ENCODE results near the gene PRR3. TPM values are rescaled to one million over a fixed set of nuclear protein-coding genes. Genes with fewer than 3 reads are reported as not detected.

PRR3 gene
- polyA plus RNA-seq, 1 donor from 2014 or later, result 13.0 TPM

DNA sequence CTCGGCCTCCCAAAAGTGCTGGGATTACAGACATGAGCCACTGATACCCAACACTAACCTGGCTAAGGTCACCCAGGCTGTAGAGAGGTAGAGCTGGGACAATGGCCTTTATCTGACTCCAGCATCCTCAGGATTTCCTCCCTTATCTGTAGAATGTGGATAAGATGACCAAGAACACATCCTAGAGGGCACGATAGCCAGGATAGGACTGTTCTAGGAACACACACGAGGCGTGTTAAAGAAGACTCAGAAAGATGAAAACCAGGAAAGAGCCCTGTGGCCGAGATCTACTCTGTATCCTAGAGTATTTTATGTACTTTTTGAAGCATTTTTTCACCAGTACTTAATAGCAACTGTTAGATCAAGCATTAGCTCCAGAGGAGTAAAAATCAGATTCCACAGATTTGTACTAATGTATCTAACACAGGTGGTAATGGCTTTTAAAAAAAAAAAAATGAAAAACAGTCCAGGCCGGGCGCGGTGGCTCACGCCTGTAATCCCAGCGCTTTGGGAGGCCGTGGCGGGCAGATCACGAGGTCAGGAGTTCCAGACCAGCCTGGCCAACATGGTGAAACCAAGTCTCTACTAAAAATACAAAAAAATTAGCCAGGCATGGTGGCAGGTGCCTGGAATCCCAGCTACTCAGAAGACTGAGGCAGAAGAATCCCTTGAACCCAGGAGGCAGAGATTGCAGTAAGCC is 42.7 kb downstream of the PRR3 start:
- Histone ChIP-seq H4K20me1 (ENCODE audit: insufficient read depth) (peaks cover 4% of the 10 kb centered on the region), H3K4me3 (ENCODE audit: low read length) (no peak overlapping the region), H3K9me3 (ENCODE audit: low read length) (no peaks in the 10 kb centered on the region), H3K36me3 (ENCODE audit: insufficient read depth, low read length) (peaks cover 9% of the 10 kb centered on the region), H3K79me2 (replicated peaks; ENCODE audit: insufficient read depth, low read length) (no peaks in the 10 kb centered on the region), H2AFZ (ENCODE audit: low read depth, low read length) (no peak overlapping the region), H3K27ac (ENCODE audit: low read length) (no peak overlapping the region), H3K9ac (ENCODE audit: low read length) (no peak overlapping the region), H3F3A (ENCODE audit: insufficient read depth, low read length, poor library complexity, severe bottlenecking) (no peaks in the 10 kb centered on the region), H3K4me2 (ENCODE audit: low read length) (no peak overlapping the region), H3K9me2 (ENCODE audit: insufficient read depth, low read length) (no peaks in the 10 kb centered on the region), H3K27me3 (ENCODE audit: insufficient read depth, low read depth, low read length) (no peaks in the 10 kb centered on the region)
- TF ChIP-seq TAF1 (IDR thresholded peaks at IDR 0.05; ENCODE audit: low read depth), result no peak
- TF ChIP-seq, protein P1, sequence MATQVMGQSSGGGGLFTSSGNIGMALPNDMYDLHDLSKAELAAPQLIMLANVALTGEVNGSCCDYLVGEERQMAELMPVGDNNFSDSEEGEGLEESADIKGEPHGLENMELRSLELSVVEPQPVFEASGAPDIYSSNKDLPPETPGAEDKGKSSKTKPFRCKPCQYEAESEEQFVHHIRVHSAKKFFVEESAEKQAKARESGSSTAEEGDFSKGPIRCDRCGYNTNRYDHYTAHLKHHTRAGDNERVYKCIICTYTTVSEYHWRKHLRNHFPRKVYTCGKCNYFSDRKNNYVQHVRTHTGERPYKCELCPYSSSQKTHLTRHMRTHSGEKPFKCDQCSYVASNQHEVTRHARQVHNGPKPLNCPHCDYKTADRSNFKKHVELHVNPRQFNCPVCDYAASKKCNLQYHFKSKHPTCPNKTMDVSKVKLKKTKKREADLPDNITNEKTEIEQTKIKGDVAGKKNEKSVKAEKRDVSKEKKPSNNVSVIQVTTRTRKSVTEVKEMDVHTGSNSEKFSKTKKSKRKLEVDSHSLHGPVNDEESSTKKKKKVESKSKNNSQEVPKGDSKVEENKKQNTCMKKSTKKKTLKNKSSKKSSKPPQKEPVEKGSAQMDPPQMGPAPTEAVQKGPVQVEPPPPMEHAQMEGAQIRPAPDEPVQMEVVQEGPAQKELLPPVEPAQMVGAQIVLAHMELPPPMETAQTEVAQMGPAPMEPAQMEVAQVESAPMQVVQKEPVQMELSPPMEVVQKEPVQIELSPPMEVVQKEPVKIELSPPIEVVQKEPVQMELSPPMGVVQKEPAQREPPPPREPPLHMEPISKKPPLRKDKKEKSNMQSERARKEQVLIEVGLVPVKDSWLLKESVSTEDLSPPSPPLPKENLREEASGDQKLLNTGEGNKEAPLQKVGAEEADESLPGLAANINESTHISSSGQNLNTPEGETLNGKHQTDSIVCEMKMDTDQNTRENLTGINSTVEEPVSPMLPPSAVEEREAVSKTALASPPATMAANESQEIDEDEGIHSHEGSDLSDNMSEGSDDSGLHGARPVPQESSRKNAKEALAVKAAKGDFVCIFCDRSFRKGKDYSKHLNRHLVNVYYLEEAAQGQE (IDR thresholded peaks at IDR 0.05; ENCODE audit: borderline replicate concordance), result no peak
- no peak for TF ChIP-seq EZH2 (IDR thresholded peaks at IDR 0.05; ENCODE audit: borderline replicate concordance, insufficient read depth, low read length, poor library complexity, severe bottlenecking)
- TF ChIP-seq POLR2AphosphoS5 (IDR thresholded peaks at IDR 0.05), result no peak
- TF ChIP-seq SMC3 (conservative IDR thresholded peaks at IDR 0.05; ENCODE audit: poor library complexity), result no peak
- TF ChIP-seq MXI1 (conservative IDR thresholded peaks at IDR 0.05; ENCODE audit: poor library complexity, severe bottlenecking), result no peak
- TF ChIP-seq RAD21 (conservative IDR thresholded peaks at IDR 0.05), result no peak
- TF ChIP-seq, protein P2, sequence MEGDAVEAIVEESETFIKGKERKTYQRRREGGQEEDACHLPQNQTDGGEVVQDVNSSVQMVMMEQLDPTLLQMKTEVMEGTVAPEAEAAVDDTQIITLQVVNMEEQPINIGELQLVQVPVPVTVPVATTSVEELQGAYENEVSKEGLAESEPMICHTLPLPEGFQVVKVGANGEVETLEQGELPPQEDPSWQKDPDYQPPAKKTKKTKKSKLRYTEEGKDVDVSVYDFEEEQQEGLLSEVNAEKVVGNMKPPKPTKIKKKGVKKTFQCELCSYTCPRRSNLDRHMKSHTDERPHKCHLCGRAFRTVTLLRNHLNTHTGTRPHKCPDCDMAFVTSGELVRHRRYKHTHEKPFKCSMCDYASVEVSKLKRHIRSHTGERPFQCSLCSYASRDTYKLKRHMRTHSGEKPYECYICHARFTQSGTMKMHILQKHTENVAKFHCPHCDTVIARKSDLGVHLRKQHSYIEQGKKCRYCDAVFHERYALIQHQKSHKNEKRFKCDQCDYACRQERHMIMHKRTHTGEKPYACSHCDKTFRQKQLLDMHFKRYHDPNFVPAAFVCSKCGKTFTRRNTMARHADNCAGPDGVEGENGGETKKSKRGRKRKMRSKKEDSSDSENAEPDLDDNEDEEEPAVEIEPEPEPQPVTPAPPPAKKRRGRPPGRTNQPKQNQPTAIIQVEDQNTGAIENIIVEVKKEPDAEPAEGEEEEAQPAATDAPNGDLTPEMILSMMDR (IDR thresholded peaks at IDR 0.05; ENCODE audit: poor library complexity, severe bottlenecking), result no peak
- TF ChIP-seq EP300 (conservative IDR thresholded peaks at IDR 0.05; ENCODE audit: poor library complexity, severe bottlenecking), result no peak

DNA sequence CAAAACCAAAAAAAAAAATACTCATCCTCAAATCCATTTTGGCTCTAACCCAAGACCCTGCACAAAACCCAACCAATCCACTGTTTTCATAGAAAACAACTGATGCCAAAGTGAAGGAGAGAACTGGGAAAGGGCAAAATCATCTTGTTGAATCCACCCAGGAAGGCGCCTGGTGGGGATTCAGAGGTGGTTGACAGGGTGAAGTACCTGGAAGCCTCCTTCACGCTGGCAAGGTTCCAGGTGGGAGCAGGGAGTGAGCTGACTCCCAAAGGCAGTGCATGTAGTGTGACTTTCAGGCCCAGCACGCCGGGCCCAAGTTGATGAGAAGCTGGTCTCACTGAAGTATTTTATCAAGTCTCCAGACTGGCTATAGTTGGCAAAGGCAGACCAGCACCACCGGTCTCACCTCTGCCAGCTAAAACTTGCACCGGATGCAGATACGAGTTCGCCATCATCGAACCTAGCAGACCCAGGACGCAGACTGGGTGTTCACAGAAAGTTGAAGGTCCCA is 43.4 kb downstream of the PRR3 start:
- TF ChIP-seq SMC3 (conservative IDR thresholded peaks at IDR 0.05; ENCODE audit: poor library complexity) (no peak), RAD21 (conservative IDR thresholded peaks at IDR 0.05) (no peak), TAF1 (IDR thresholded peaks at IDR 0.05; ENCODE audit: low read depth) (no peak), POLR2AphosphoS5 (IDR thresholded peaks at IDR 0.05) (no peak), MXI1 (conservative IDR thresholded peaks at IDR 0.05; ENCODE audit: poor library complexity, severe bottlenecking) (no peak), EZH2 (IDR thresholded peaks at IDR 0.05; ENCODE audit: borderline replicate concordance, insufficient read depth, low read length, poor library complexity, severe bottlenecking) (no peak), EP300 (conservative IDR thresholded peaks at IDR 0.05; ENCODE audit: poor library complexity, severe bottlenecking) (no peak)
- TF ChIP-seq, protein P2 (IDR thresholded peaks at IDR 0.05; ENCODE audit: poor library complexity, severe bottlenecking), result no peak
- TF ChIP-seq, protein P1 (IDR thresholded peaks at IDR 0.05; ENCODE audit: borderline replicate concordance), result no peak
- Histone ChIP-seq H3K9me3 (ENCODE audit: low read length) (no peaks in the 10 kb centered on the region), H3K4me3 (ENCODE audit: low read length) (no peak overlapping the region), H2AFZ (ENCODE audit: low read depth, low read length) (no peak overlapping the region), H3F3A (ENCODE audit: insufficient read depth, low read length, poor library complexity, severe bottlenecking) (no peaks in the 10 kb centered on the region), H3K9me2 (ENCODE audit: insufficient read depth, low read length) (no peaks in the 10 kb centered on the region), H3K36me3 (ENCODE audit: insufficient read depth, low read length) (peaks cover 9% of the 10 kb centered on the region), H3K9ac (ENCODE audit: low read length) (no peak overlapping the region), H3K27ac (ENCODE audit: low read length) (no peak overlapping the region), H3K4me2 (ENCODE audit: low read length) (no peak overlapping the region), H4K20me1 (ENCODE audit: insufficient read depth) (peaks cover 4% of the 10 kb centered on the region), H3K79me2 (replicated peaks; ENCODE audit: insufficient read depth, low read length) (no peaks in the 10 kb centered on the region), H3K27me3 (ENCODE audit: insufficient read depth, low read depth, low read length) (no peaks in the 10 kb centered on the region)
